WTC11 (cell line): ENCODE data around the gene ISL2.
"Not testable (repeated sequence)": the region's sequence is repeated elsewhere in the genome, so short reads cannot be mapped to it uniquely, and the experiment has no call there.

ENCODE experiments used
- ATF6 ChIP-seq: sonication (generic); formaldehyde crosslinking; IDR thresholded peaks from 2 replicates; pipeline ENCODE4 v1.8.1; 2023; ENCODE audit warnings: mild to moderate bottlenecking, missing genetic modification reagents
- CTCF ChIP-seq: fragments of 200-600 bp; IDR thresholded peaks from 2 replicates; pipeline ENCODE4 v1.8.0; 2022; ENCODE audit warnings: antibody characterized with exemption
- FOXK1 ChIP-seq: sonication (generic); formaldehyde crosslinking; IDR thresholded peaks from 2 replicates; pipeline ENCODE4 v1.8.0; 2022; ENCODE audit warnings: mild to moderate bottlenecking, moderate library complexity, missing genetic modification reagents
- MAX ChIP-seq: sonication (generic); formaldehyde crosslinking; IDR thresholded peaks from 2 replicates; pipeline ENCODE4 v1.8.0; 2022; ENCODE audit warnings: mild to moderate bottlenecking, missing genetic modification reagents
- SMAD3 ChIP-seq: sonication (generic); formaldehyde crosslinking; IDR thresholded peaks from 2 replicates; pipeline ENCODE4 v1.8.0; 2022; ENCODE audit warnings: missing genetic modification reagents, mild to moderate bottlenecking, borderline replicate concordance
- USF1 ChIP-seq: sonication (generic); formaldehyde crosslinking; IDR thresholded peaks from 2 replicates; pipeline ENCODE4 v1.8.0; 2022; ENCODE audit warnings: mild to moderate bottlenecking, missing genetic modification reagents
- TF ChIP-seq, protein P1 (sequence below): sonication (generic); formaldehyde crosslinking; conservative IDR thresholded peaks from 2 replicates; pipeline ENCODE4 v1.8.1; 2022; ENCODE audit warnings: mild to moderate bottlenecking, missing genetic modification reagents

GRCh38 chr15:76294463-76294862 lies 42.1 kb upstream of the ISL2 start:
- TF ChIP-seq SMAD3 (CRISPR knock-in tag); ATF6 (CRISPR knock-in tag); CTCF; MAX (CRISPR knock-in tag); USF1 (CRISPR knock-in tag); FOXK1 (CRISPR knock-in tag): not testable (repeated sequence)
- TF ChIP-seq, protein P1, sequence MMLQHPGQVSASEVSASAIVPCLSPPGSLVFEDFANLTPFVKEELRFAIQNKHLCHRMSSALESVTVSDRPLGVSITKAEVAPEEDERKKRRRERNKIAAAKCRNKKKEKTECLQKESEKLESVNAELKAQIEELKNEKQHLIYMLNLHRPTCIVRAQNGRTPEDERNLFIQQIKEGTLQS (CRISPR knock-in tag): not testable (repeated sequence)
